ENCODE data around the gene SEC62.

DNA sequence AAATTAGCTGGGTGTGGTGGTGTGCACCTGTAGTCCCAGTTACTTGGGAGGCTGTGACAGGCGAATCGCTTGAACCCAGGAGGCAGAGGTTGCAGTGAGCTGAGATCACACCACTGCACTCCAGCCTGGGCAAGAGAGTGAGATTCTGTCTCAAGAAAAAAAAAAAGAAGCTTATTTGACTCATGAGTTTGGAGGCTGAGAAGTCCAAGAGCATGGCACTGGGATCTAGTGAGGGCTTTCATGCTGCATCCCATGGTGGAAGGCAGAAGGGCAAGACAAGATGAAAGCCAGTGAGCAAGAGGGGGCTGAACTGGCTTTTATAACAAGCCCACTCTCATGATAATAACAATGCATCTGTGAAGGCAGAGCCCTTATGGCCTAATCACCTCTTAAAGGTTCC is 33.4 kb downstream of the SEC62 start:
- TF ChIP-seq EZH2 (IDR thresholded peaks at IDR 0.05; ENCODE audit: low read depth, unreplicated experiment), result no peak
- no peak for TF ChIP-seq REST (IDR thresholded peaks at IDR 0.05; ENCODE audit: unreplicated experiment)
- no peak for TF ChIP-seq CTCF (conservative IDR thresholded peaks at IDR 0.05; ENCODE audit: low read depth in 2 of 2)
- no peak for TF ChIP-seq ZNF331 (CRISPR knock-in tag; IDR thresholded peaks at IDR 0.05; ENCODE audit: low read depth)
- no peak for TF ChIP-seq NANOG (IDR thresholded peaks at IDR 0.05; ENCODE audit: borderline replicate concordance)

All from GM23338 (cell line).